HG03064 (cell line): ENCODE results near the gene MFN2.

Source experiments
- ATAC-seq: cut with Tn5 transposase; IDR thresholded peaks from one replicate; pipeline ENCODE4 v1.9.1; 2021; ENCODE audit warnings: low read depth; ENCODE audit not compliant: unreplicated experiment

MFN2 gene

DNA sequence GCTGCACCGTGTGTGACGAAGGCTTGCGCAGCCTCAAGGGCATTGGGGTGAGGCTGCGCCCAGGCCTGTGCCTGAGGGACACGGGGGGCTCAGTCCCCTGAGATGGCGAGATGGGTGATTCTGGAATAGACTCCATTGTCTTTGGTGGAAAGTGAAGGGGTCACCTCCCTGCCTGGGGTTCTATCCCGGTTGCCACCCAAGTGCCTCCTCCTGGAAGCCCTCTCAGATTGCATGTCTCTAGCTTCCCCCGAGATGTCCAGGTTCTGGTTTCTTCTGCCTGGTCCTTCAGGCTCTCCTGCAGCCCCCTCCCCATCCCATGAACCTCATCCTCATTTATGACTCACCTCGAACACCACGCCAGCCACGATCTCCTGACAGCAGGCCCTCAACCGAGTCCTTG, 22.3 kb upstream of the MFN2 start:
- no peak for ATAC-seq

DNA sequence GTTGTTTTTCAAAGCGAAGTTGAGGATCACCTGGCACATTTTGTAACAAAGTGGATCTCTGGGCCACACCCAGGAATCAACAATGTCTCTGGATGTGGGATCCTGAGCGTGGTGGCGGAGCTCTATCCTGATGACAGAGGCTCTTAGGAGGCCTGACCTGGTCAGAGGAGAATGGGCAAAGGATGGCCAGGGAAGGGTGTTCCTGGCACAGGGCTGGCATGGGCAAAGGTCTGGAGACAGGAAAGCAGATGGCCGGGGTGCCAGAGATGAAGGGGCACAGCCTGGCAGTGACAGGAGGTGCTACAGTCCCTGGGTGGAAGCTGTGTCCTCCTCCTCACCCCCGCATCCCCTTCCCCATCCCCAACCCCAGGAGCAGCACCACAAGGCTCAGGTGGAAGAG, 20.0 kb upstream of the MFN2 start:
- no peak for ATAC-seq

DNA sequence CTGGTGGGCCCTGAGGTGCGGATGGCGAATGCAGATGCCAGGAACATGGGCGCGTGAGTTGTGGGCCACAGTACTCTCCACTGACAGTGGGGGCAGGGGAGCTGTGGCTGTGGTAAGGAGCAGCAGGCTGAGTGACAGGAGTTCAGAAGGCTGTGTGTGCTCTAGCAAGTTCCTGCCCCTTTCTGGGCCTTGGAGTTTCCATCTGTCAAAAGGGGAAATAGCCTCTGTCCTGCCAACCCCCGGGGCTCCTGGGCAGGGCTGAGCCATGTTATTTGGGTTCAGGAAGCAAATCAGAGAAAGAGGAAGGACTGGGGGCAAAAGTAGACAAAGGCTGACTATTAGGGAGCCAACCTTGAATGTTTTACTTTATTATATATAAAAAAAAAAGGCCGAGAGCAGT, 19.5 kb upstream of the MFN2 start:
- ATAC-seq: no peak

DNA sequence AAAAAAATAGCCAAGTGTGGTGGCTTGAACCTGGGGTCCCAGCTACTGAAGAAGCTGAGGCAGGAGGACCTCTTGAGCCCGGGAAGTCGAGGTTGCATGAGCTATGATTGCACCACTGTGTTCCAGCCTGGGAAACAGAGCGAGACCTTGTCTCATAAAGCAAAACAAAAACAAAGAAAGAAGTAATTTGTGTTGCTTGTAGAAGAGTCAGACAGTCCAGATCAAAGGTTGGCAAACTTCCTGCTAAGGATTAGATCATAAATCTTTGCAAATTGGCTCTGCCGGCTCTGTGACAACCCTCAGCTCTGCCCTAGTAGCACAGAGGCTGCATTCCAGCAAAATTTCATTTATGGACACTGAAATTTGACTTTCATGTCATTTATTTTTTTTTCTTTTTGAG, 19.0 kb upstream of the MFN2 start:
- no peak for ATAC-seq

DNA sequence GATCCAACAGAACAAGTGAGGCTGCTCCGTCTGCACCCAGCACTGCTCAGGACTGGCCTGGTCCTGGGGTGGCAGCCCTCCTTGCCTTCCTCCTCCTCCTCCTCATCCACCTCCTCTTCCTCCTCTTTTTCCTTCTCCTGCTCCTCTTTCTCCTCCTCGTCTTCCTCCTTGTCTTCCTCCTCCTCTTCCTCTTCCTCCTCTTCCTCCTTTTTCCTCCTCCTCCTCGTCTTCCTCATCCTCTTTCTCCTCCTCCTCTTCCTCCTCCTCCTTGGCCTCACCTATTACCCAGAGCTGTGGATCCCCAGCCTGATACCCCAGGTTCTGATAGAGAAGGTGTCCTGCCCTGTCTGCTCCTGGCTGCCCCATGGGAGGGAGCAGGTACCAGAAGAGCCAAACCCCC, 16.6 kb upstream of the MFN2 start:
- ATAC-seq: no peak

DNA sequence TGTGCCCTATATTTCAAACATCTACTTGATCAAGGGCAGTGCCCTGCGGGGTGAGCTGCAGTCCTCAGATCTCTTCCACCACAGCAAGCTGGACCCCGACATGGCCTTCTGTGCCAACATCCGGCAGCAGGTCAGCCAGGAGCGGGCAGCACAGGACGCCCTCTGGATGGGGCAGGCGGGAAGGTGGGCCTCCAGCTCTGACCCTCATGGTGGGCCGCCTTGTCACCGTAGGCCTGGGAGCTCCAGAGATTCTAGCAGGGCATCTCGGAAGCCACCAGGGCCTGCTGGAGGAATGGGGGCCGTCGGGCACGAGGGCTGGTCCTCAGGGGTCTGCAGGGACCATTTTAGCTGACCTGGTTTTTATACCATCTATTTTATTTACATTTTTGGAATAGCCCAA, 15.6 kb upstream of the MFN2 start:
- ATAC-seq: no peak

DNA sequence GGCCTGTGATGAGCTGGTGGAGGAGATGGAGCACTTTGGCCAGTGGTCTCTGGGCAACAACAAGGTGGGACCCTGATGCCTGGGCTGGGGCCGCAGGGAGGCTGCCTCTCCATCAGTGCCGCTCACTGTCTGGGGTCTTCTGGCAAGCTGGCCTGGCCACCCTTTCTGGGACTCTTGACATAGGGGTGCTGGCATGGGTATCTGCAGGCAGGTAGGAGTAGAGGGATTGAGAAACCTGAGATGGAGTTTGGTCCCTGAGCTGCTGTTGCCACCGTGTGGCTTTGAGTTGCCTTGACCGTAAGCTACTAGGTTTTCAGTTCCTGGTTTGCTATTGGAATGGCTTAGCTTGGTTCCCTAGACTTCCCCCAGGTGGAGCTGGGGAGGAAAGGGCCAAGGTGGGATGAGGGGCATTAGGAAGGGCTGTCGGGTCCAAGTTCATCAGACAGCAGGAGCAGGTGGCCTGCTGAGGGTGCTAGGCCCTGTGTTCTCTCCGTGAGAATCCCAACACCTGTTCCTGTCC, 13.2 kb upstream of the MFN2 start:
- no peak for ATAC-seq

DNA sequence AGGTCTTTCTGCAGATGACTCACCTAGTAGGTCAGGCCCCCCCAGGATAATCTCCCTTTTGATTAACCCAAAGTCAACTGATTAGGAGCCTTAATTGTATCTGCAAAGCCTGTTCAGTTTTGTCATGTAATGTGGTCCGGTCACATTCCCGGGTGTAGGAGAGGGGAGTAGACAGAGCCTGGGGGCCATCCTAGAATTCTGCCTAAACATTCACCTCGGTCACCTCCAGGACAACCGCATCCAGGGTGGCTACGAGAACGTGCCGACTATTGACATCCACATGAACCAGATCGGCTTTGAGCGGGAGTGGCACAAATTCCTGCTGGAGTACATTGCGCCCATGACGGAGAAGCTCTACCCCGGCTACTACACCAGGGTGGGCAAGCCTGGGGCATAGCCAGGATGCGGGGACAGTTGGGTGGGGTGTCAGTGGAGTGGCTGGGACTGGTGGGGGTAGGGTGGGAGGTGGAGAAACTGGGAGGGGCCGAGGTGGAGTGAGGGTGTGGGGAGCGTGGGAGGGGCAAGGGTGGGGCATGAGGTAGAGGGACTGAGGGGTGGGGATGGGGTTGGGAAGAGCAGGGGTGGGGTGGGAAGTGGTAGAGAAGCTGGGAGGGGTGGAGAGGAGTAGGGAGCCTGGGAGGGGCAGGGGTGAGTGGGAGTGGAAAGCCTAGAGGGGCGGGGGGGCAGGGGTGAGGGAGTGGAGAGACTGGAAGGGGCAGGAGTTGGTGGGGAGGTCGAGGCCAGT, 9.6 kb upstream of the MFN2 start:
- ATAC-seq: no peak

DNA sequence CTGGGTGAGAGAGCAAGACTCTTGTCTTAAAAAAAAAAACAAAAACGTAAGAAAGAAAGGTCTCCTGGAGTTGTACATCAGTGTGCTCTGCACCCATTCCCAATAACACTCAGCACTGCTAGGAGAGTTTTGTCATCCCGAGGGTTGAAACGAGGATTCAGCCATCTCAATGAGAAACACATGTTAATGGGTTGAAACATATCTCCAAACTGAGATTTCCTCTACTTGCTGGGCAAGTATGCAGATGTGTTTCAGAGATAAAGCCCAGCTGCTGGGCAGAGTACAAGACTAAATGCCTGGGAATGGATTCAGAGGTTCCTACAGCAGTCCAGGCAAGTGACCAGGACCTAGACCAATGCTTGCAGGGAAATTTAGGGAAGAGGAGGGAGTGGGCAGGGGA, 2.6 kb upstream of the MFN2 start:
- ATAC-seq: no peak

DNA sequence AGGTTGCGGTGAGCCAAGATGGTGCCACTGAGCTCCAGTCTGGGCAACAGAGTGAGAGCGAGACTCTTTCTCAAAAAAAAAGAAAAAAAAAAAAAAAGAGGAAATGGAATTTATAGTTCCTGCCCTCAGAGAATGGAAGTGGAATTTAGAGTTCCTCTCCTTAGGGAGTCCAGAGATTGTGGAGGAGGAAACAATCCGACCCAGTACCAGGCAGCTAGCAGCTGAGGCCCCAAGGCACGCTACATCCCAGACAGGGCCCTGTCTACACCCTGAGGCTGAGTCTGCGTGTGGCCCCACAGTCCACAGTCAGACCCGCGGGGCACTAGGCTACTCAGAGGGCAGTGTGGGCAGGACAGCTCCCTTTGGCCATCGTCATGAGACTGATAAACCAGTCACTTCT, 1.9 kb upstream of the MFN2 start:
- ATAC-seq: no peak

DNA sequence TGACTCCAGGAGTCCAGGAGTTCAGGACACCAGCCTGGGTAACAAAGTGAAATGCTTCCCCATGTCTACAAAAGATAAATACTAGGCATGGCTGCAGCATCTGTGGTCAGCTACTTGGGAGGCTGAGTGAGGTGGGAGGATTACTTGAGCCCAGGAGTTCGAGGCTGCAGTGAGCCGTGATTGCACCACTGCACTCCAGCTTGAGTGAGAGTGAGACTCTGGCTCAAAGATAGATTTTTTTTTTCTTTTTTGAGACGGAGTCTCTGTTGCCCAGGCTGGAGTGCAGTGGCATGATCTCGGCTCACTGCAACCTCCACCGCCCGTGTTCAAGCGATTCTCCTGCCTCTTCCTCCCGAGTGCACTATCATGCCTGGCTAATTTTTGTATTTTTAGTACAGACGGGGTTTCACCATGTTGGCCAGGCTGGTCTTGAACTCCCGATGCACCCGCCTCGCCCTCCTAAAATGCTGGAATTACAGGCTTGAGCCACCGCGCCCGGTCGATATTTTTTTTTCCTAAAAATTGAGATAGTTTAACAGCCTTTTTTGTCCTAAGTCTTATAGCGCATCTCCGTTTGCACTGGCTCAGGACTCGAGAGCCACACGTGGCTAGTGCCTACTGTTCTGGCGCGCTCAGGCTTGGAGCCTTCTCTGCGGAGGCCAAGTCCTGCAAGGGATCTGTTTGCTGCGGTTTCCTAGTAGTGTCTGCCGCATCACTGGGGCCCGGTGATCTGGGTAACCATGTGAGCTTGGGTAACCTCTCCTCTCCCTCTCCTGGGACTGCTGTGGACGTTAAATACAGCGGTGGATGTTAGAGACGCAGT, 1.0 kb upstream of the MFN2 start:
- ATAC-seq: no peak

DNA sequence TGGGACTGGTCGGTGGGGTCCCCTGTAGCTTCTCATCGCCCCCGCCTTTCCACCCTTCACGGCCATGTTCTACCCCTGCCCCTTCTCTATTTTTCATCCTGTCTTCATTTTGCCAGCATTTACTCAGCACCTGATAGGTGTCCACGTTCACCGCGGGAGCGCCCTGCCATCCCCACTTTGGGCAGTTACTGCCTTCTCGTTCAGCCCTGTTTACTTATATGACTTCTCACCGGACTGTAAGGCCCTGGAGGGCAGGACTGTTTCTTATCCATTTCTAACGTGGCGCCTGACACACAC, 380 bp downstream of the MFN2 start:
- ATAC-seq: no peak

DNA sequence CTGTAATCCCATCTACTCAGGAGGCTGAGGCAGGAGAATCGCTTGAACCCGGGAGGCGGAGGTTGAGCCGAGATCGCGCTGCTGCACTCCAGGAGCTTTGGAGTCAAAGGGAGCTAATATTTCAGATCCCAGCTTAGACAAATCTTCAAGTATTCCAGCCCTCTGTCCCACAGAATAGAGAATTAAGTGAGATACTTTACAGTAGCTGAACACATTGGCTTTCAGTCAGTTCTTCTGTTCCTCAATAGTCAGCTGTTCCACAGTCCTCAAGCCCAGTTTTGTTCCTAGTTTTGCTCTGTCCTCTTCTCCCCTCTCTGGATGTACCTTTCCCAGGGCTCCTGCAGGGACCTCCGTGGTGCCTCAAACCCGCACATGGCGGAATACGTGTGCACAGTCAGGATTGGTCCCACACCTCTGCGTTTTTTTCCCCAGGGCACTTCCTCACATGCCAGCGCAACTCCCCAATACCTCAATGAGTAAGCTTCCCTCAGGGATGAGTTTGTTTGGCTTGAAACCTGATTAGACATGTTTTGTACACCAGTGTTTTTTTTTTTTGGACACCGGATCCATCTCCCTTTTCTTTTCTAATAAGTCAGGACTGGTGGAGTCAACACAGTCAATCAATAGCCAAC, 1.2 kb downstream of the MFN2 start:
- no peak for ATAC-seq

DNA sequence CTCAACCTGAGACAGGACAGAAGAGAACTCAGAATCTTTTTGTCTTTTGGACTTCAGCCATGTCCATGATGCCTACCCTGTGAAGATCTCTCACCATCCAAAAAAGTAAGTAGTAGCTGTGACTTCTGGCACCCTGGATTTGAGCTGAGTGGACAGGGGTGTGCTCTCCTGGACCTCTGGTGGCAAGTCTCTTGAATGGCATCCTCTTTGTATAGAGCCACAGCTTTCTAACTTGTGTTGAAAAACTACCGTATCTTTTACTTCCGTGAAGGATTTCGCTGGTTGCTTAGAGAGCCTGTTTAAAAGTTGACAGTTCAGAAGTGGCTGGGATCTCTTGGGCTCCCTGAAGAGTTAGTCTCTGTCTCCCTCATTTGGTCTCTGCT, 1.8 kb downstream of the MFN2 start:
- ATAC-seq: no peak

DNA sequence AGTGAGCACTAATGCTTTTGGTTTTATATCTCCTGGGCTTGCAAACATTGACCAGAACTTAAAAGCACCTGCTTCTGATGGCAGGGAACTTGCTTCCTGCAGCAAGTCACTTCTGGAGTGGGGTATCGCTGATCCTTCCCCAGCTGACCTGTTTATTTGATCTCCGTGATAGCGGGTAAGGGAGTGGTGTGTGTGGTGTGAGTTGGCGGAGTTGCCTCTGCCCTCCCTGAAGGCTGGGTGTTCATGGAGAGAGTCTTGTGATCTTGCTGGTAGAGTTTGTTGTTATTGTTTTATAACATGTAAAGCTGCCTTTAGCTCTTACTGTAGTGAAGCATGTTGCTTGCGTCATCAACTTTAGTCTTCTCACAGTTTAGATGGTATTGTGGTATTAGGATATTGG, 3.9 kb downstream of the MFN2 start:
- ATAC-seq: no peak

DNA sequence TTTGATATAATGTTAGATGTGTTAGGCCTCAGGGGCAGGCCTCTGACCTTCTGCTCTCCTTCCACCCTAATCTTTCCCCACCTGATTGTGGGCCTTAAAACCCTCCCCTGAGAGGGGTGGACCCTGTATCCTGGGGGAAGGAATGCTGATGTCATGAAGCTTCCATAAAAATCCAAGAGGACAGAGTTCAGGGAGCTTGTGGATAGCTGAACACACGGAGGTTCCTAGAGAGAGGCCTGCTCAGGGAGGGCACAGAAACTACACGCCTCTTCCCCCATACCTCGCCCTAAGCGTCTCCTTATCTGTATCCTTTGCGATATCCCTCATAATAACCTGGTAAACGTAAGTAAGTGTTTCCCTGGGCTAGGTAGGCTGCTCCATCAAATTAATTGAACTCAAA, 4.3 kb downstream of the MFN2 start:
- no peak for ATAC-seq

DNA sequence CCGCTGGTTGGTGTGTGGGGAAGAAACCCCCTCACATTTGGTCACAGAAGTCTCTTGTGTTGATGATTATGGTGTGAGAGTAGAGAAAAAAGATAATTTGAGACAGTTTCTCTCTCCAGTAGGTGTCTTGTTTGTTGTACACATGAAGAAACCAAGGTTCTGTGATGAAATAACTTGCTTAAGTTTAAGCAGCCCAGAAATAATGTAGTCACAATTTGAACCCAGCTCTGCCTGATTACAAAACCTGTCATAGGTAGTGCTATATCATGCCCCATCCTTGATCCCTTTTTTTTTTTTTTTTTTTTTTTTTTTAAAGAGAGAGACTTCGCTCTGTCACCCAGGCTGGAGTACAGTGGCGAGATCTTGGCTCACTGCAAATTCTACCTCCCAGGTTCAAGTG, 4.9 kb downstream of the MFN2 start:
- no peak for ATAC-seq

DNA sequence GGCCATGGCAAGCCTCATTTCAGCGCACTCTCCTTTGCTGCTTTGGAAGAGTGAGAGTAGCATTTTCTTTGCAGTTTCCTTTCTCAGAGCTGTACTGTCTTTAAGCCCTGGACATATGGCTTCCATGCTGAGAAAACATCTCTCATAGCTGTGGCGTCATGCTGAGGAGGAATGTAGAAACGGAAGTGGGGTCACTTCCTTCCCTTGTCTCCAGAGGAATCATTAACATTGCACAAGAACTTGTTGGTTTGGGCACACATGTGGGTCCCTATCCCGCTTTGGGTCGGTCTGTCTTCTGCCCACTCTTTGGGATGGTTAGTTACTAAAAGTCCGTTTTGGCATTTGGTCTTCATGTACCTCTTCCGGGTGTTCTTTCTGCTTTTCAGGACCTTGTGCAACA, 5.6 kb downstream of the MFN2 start:
- ATAC-seq: no peak

DNA sequence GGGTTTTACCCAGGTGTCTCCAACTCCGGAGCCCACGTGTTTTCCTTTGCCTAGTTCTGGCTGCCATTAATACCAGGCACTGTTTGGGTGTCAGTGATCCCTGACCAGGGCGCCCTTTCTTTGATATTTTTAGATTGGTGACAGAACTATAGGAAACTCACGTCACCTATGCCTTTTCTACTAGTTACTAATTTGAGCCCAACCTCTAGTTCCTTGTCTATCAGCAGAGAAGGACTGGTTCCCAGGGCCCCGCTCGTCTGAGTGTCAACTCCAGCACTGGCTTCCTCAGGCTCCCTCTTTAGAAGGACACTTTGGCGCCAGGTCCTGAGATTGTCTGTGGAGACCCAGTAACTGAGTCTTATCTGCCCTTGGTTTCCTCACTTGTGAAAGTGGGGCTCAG, 9.4 kb downstream of the MFN2 start:
- ATAC-seq: no peak

DNA sequence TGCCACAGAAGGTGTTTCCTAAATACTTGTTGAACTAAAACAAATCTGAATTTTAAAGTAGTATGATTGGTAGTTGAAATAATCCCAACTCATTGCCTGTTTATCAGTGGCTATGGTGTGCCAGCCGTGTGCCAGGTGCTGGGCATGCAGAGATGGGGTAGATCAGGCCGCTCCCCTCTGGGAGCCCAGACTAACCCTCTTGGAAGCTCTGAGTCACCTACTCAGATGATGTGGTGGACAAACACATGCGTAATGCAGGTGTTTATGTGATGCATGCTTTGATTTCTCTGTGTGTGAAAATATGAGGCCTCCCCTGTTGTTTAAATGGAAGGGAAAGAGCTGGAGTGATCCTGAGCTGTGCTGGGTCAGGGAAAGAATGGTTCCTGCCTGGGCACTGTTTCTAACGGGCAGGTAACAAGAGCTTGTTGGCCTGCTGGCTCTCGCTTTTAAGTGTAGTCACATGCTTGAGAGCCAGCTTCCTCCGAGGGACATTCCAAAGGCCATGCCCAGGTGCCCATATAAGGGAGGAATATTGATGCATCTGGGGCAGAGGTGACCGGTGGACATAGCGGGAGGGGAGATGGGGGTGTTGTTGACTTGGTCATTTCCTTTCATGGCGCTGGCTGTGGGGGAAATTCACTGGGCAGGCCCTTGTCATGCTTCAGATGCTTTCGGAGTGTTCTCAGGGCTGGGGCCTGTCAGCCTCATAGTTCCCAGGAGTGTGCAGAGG, 10.2 kb downstream of the MFN2 start:
- no peak for ATAC-seq

DNA sequence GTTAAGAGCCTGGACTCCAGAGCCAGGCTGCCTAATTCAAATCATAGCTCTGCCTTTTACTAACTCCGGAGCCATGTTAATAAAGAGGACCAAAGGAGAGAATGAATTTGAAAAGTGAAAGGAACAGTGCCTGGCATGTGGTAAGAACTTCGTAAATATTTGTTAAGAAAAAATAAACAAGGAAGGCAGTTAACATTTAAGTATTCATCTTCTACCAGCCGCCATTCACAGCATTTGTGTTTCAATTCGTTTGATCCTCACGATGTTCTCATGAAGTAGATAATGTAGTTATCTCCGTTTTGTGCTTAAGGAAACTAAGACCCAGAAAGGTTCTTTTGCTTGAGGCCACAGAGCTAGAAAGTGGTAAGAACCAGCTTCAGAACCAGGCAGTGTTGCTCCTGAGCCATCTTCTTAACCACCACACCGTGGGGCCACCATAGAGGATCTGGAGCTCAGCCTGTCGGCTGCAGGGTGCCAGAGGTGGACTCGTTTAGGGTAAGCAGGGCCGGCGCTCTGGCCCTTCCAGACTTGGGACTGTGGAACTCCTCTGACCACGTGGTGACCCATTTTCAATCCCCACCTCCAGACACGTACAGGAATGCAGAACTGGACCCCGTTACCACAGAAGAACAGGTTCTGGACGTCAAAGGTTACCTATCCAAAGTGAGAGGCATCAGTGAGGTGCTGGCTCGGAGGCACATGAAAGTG, 11.9 kb downstream of the MFN2 start:
- ATAC-seq: no peak
